Measurements from ENCODE around the gene SELENOK. TPM values are rescaled to one million over a fixed set of nuclear protein-coding genes. Genes with fewer than 3 reads are reported as not detected.
A peak's percentile ranks its signal among the peaks of the same experiment; 100 is the strongest.

Gene SELENOK
- total RNA-seq, result 10 to 100 TPM; 37.2 to 56.2 (median 47.2) TPM
- long read RNA-seq, donor 1, transcript SELENOK-204 (5 exons, 1,633 nt), result major isoform, 58 of 62 reads
- long read RNA-seq, donor 1, partial matches to known transcripts, result 2 of 62 reads
- long read RNA-seq, donor 1, other reads (novel, unspliced or antisense), result 1 of 62 reads
- long read RNA-seq, donor 2, transcript SELENOK-204 (5 exons, 1,633 nt), result major isoform, 34 of 45 reads
- long read RNA-seq, donor 2, partial matches to known transcripts, result 6 of 45 reads
- long read RNA-seq, donor 2, other reads (novel, unspliced or antisense), result 4 of 45 reads

DNA sequence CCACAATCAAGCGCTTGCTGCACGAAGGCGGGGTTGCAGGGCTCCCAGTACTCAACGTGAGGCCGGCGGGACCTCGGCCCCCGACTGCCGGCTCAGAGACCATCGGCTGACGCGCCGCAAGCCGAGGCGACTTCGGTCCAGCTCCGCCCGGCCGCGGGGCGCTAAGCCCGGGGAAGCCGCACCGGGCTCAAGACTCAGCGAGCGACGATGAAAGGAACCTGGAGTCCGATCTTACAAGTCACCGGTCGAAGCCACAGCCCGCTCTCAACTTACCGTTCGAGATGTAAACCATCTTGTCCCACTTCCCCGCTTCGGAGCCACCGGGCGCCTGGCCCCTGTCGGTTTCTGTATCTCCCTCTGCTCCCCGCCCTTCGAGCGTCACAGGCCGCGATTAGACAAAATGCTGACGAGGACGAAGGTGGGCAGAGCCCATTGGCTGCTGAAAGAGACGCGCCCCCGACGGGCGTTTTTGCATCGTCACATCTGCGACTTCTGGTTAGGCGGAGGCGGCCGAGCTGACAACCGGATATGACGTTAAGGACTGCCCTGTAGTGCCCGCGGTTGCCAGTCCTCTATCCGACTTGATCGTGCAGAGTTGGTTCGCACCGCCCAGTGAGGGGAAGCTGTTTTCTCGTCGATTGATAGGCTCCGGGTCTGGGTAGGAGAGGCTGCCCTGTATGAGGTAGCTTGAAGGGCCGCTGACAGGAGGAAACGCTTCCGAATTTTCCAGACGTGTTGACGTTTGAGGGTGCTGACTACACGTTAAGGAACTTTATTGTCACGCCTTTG lies at the start of gene SELENOK:
SELENOK (minus strand) TSS at position 363 of the 789 bp plus-strand sequence.
- DNase-seq, result peak; percentile 98 to 99 (median 98)
- intact Hi-C loops (cut with DNase I, micrococcal nuclease), result no loop called here
- Histone ChIP-seq H3K4me3 (peak within 1 kb of the TSS; percentile 79), H3K36me3 (ENCODE audit: low read depth) (peaks cover 3% of the 10 kb centered on the region), H3K4me1 (ENCODE audit: low read depth) (peaks cover 24% of the 10 kb centered on the region), H3K9me3 (no peaks in the 10 kb centered on the region)
- TF ChIP-seq, protein P1, sequence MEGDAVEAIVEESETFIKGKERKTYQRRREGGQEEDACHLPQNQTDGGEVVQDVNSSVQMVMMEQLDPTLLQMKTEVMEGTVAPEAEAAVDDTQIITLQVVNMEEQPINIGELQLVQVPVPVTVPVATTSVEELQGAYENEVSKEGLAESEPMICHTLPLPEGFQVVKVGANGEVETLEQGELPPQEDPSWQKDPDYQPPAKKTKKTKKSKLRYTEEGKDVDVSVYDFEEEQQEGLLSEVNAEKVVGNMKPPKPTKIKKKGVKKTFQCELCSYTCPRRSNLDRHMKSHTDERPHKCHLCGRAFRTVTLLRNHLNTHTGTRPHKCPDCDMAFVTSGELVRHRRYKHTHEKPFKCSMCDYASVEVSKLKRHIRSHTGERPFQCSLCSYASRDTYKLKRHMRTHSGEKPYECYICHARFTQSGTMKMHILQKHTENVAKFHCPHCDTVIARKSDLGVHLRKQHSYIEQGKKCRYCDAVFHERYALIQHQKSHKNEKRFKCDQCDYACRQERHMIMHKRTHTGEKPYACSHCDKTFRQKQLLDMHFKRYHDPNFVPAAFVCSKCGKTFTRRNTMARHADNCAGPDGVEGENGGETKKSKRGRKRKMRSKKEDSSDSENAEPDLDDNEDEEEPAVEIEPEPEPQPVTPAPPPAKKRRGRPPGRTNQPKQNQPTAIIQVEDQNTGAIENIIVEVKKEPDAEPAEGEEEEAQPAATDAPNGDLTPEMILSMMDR (IDR thresholded peaks at IDR 0.05), result peak; percentile 19
- ATAC-seq, result peak; percentile 96

DNA sequence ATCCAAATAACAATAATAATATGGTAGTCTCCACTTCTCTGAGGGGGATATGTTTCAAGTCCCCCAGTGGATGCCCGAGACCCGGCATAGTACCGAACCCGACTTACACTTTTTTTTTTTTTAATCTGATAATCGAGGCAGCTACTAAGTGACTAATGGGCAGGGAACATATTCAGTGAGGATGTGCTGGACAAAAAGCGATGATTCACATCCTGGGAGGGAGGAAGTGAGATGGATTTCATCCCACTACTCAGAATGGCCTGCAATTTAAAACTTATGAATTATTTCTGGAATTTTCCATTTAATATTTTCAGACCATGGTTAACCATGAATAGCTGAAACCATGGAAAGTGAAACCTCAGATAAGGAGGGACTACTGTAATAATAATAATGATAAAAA lies 49.5 kb upstream of the SELENOK start:
- no peaks in the 10 kb centered on the region for H3K36me3 ChIP-seq (ENCODE audit: low read depth)

DNA sequence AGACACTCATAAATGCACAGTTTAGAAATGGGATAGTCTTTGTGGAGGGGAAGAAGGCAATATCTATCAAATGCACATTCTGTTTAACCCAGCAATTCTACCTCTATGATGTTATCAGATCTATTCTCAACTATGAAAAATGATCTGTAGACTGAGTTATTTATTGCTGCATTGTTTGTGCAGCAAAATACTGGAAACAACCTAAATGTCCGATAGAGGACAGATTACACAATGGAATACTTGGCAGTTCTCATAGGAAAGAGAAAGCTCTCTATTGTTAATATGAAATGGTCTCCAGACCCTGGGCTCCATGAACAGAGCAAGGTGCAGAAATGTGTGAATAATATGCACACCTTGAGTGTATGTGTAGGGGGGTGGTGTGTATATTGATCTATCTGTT lies 49.0 kb upstream of the SELENOK start:
- intact Hi-C loops (cut with DNase I, micrococcal nuclease), result no loop called here
- no peak for ATAC-seq

More for the DNA sequence above, 49.5 kb upstream of the SELENOK start:
- H3K9me3 ChIP-seq, result peaks cover 7% of the 10 kb centered on the region
- H3K4me1 ChIP-seq (ENCODE audit: low read depth), result no peaks in the 10 kb centered on the region
- DNase-seq (no peak), ATAC-seq (no peak)
- TF ChIP-seq, protein P1 (IDR thresholded peaks at IDR 0.05), result no peak
- intact Hi-C loops (cut with DNase I, micrococcal nuclease), result no loop called here
- H3K4me3 ChIP-seq, result no peak overlapping the region

DNA sequence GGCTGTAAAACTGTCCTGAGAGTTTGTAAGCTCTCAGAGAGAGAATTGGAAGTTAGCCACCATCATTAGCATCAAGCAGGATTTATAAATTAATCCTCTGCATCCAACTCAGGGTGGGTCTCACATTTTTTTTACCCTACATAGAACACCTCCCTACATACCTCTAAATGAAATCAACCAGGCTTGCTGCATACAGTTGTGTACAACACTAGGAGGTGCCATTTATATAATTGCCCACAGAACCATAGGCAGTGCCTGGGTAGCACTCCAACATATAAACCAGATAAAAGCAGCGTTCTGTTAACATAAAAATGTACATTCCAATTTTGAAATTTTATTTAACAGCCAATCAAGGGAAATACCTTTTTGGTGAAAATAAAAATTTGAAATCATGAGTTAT lies 48.2 kb upstream of the SELENOK start:
- TF ChIP-seq, protein P1 (IDR thresholded peaks at IDR 0.05), result no peak
- intact Hi-C loops (cut with DNase I, micrococcal nuclease), result no loop called here
- ATAC-seq, result no peak
- Histone ChIP-seq H3K9me3 (peaks cover 11% of the 10 kb centered on the region), H3K36me3 (ENCODE audit: low read depth) (no peaks in the 10 kb centered on the region), H3K4me3 (no peak overlapping the region), H3K4me1 (ENCODE audit: low read depth) (no peaks in the 10 kb centered on the region)
- DNase-seq, result no peak

More for the DNA sequence above, 49.0 kb upstream of the SELENOK start:
- peaks cover 4% of the 10 kb centered on the region for H3K9me3 ChIP-seq
- no peak for DNase-seq
- H3K36me3 ChIP-seq (ENCODE audit: low read depth), result no peaks in the 10 kb centered on the region
- no peak overlapping the region for H3K4me3 ChIP-seq
- H3K4me1 ChIP-seq (ENCODE audit: low read depth), result no peaks in the 10 kb centered on the region
- TF ChIP-seq, protein P1 (IDR thresholded peaks at IDR 0.05), result no peak

DNA sequence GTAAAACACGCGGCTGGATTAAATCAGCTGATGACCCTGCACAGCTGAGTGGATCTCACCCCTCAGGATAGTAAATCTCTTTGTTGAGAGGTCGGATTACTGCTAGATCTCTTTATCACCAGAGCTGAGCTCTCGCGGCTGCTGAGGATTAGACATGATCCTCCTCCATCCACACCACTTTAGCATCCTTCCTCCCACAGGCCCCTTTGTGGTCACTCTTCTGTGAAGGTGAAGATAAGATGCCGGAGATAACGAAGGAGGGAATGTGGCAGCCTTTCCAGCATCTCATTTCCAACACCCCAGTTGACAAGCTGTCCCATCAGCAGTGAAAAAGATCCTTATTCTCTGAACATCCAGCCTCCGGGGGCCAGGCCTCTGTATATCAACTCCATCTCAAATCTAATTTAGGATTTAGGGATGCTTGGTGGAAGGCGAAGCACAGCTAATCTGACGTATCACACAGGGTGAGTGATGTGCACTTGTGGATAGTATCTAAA lies 47.5 kb upstream of the SELENOK start:
- DNase-seq (no peak), ATAC-seq (no peak)
- intact Hi-C loops (cut with DNase I, micrococcal nuclease), result no loop called here
- TF ChIP-seq, protein P1 (IDR thresholded peaks at IDR 0.05), result no peak
- H3K4me3 ChIP-seq, result no peak overlapping the region
- H3K9me3 ChIP-seq, result peaks cover 12% of the 10 kb centered on the region
- no peaks in the 10 kb centered on the region for H3K36me3 ChIP-seq (ENCODE audit: low read depth)
- H3K4me1 ChIP-seq (ENCODE audit: low read depth), result no peaks in the 10 kb centered on the region

All from mucosa of descending colon (tissue), 3 donors.